ENCODE data around the gene ERCC1.

DNA sequence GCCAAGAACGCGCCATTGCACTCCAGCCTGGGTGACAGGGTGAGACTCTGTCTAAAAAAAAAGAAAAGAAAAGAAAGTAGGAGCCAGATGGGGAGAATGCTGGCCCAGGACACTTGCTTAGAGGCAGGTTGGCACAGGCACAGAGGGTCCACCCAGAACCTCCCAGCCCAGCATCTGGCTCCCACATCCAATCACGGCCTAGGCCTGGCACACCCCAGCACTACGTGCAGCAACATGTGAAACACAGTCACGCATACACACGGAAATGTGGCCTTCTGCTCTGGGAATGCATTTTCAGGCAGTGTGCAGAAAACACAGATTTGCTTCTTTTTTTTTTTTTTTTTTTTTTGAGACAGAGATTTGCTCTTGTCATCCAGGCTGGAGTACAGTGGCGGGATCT is 23.2 kb upstream of the ERCC1 start:
- no peak for TF ChIP-seq CTCF (IDR thresholded peaks at IDR 0.05)
- no peak for TF ChIP-seq POLR2AphosphoS5 (IDR thresholded peaks at IDR 0.05)
- TF ChIP-seq EP300 (IDR thresholded peaks at IDR 0.05), result no peak
